ENCODE results near the gene TRIP12.
"Not testable (repeated sequence)": the region's sequence is repeated elsewhere in the genome, so short reads cannot be mapped to it uniquely, and the experiment has no call there.

TRIP12 gene

DNA sequence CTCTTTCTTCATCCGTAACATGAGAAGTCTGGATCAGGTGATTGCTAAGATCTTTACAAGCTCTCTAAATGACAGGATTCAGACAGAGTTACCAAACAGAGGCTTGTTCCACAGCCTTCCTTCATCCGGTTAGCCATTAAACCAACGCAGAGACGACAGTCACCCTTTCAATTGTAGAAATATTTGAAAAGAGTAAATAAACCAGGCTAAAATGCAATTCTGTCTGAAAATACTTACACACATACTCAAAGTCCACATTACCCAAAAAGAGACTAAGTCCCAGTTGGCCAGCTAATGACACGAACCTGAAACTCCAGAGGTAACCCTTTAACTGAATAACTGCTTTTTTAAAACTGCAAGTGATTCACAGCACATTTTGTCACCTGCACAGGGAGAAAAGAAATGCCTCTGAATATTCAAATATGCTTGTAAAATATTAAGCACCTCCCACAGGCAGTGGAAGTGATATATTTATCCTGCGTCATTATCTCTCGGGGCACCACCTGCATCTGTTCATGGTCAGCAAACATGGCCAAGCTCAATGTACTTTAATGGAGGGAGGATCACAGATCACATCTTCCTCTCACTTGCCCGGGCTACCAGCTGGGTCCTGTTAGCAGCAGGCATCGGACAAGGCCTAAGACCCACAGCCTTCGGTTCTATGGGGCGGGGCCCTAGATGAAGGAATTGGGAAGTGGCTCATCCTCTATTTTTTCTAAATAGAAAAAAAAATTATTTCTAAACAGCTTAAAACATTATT, 168.7 kb downstream of the TRIP12 start:
- no peak for DNase-seq

DNA sequence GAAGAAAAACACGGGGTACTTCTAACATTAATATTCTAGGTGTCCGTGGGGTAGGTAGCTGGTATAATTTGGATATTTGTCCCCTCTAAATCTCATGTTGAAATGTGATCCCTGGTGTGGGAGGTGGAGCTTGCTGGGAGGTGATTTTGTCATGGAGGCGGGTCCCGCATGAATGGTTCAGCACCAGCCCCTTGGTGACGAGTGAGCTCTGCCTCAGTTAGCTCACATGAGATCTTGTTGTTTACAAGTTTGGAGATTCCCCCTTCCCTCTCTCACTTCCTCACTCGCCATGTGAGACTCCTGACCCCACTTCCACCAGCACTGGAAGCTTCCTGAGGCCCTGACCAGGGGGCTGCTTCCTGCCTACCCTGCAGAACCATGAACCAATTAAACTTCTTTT, 172.0 kb downstream of the TRIP12 start:
- DNase-seq = peak in 1 of 2 donors; percentile 31

- no peak for DNase-seq
Observed at GRCh38 chr2:229748950-229749349, 172.9 kb downstream of the TRIP12 start.

- DNase-seq = not testable (repeated sequence)
Observed at GRCh38 chr2:229742691-229743090, 179.1 kb downstream of the TRIP12 start.

DNA sequence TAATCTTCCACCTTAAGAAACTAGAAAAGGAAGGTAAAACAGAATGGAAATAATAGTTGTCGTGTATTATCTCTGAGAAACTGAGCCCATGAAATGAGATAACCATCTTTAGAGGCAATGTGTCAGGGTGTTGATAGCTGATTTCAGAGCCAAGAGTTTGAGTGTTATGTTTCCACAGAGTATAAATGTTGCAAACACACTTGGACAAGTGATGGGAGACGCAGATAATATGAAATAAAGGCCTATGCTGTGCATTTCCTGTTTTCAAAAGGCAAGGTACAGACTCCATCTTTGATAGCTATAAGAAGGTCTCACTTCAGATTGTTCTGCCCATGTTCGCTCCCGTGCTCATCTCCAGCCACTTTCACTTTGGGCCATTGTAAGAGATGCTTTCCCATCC, 181.5 kb downstream of the TRIP12 start:
- DNase-seq = no peak

GRCh38 chr2:229738024-229738625, 183.7 kb downstream of the TRIP12 start:
- no peak for DNase-seq

GRCh38 chr2:229734410-229734809, 187.4 kb downstream of the TRIP12 start:
- no peak for DNase-seq

DNA sequence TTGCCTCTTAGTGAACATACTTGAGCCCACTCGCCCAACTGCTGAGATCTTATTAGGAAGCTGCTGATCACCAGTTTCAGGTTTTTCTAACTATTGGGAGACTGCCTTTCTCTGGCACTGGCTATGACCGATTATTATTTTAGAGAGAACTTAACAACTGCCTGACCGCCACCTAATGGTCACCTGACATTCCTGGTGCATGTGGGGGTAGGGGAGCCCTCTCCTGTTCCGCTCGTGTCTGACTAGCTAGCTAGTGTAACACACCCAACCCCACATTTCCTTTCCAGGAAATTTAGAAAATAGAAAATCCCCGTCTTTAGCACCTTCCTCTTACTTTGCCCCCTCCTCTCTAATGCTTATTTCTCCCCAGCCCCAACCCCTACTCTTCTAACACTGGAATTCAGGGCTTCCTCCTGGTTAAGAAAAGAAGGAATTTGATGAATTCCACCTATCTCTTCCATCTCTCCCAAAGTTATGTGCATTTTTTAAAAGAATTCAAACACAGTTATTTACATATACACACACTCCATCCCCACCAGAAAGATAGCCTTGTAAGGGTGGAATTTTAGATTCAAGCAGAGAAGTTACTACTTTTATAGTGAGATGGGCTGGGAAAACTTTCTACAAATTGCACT, 188.1 kb downstream of the TRIP12 start:
- no peak for DNase-seq

- no peak for DNase-seq
Observed at GRCh38 chr2:229732897-229733296, 188.9 kb downstream of the TRIP12 start.

DNA sequence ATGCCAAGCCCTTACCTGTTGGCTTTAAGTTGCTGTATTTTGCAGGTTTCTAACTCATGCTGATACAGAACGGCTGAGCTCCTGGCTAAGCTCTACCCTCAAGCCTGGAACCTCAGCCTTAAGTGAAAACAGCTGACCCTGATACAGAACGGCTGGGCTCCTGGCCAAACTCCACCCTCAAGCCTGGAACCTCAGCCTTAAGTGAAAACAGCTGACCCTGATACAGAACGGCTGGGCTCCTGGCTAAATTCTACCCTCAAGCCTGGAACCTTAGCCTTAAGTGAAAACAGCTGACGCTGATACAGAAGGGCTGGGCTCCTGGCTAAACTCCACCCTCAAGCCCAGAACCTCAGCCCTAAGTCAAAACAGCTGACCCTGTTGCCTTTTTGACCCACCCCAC, 189.9 kb downstream of the TRIP12 start:
- no peak for DNase-seq

DNA sequence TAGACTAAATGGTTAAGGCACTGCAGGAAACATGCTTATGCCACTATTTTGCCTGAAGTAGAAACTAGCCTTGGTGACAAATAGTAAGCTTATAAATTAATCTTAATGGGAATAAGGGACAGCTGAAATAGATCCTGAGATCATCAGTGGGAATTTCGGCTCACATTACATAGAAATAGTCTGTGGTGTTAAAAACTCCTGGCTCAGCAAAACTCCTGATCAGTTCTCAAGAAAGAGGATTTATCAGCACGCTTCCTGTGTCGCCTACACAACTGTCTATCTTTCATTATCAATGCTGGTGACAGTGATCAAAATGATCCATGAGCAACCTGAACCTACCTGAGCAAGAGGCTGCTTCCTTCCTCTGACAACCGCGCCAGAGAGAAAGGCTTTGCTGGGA, 190.4 kb downstream of the TRIP12 start:
- DNase-seq = no peak

GRCh38 chr2:229728370-229728769, 193.4 kb downstream of the TRIP12 start:
- DNase-seq = no peak

GRCh38 chr2:229726643-229727042, 195.2 kb downstream of the TRIP12 start:
- DNase-seq = no peak

GRCh38 chr2:229725716-229726574, 195.9 kb downstream of the TRIP12 start:
- DNase-seq = no peak

DNA sequence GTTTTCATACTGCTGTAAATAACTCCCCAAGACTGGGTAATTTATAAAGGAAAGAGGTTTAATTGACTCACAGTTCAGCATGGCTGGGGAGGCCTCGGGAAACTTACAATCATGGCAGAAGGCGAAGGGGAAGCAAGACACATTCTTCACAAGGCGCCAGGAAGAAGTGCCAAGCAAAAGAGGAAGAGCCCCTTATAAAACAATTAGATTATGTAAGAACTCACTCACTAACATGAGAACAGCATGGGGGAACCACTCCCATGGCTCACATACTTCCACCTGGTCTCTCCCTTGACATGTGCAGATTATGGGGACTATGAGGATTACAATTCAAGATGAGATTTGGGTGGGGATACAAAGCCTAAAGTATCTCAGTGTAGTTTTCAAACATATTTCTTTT, 198.6 kb downstream of the TRIP12 start:
- DNase-seq = not testable (repeated sequence)

DNA sequence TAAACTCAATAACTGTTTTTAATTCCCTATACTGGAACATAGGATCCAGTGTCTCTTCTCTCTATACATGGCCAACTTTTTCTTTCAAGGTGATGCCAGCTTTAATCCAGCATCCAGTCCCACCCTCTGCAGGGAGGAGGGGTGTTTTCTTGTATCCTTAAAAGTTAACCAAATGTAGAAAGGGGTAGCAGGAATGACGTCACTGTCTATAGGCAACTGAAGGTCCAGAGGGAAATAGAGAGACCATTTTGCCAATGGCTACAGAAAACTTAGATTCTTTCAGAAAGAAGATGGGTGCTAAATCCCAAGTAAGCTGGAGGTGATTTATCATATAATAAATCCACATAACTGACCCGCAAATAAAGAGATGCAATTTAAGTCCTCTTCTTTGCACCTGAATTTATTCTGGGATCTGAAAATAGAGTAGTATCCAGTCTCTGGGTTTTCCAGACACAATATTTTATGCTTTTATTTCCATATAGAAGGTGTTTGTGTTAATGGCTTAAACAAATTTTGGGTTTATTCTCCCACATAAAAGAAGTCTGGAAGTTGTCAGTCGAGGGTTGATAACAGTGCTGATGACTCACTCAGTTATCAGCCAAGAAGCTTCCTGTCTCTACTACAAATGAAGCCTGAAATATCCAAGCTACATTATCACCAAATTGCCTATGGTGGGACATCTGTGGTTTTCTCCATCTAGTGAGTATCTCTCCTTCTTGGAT, 201.7 kb downstream of the TRIP12 start:
- no peak for DNase-seq

DNA sequence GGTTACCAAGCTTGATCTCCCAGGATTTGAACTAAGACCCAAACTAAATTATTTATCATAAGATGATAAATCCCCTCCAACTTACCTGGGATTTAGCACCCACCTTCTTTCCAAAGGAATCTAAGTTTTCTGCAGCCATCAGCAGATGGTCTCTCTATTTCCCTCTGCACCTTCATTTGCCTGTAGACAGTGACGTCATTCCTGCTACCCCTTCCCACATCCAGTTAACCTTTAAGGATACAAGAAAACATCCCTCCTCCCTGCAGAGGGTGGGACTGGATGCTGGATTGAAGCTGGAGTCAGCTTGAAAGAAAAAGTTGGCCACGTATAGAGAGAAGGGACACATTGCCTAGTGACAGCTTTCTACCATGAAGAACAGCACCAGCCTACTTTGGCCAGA, 203.8 kb downstream of the TRIP12 start:
- no peak for DNase-seq

DNA sequence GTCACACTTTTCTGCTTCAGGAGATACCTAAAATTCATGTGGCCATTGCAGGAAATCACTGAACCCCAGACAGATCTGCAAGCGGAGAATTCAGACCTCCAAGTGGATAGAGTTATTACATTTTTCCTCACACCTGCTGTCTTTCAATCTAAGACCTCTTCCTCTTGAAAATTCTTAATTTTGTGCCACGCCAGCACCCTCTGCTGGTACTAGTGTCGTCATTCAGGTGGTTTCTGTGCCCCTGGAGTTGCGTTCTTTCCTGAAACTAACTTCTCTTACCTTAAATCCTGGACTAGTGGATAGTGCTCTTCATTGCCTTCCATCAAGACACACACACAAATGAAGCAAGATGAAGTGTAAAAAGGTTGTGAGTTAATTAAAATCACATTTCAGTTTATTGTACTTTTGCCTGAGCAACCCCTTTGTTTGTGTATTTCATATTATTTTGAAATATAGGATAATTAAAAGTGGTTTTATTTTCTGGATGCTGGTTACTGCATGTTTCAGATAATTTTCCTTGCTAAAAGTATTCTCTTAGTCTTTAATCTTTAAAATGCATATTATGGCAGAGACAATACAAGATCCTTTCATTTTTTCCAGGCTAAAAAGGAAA, 205.8 kb downstream of the TRIP12 start:
- DNase-seq = no peak

DNA sequence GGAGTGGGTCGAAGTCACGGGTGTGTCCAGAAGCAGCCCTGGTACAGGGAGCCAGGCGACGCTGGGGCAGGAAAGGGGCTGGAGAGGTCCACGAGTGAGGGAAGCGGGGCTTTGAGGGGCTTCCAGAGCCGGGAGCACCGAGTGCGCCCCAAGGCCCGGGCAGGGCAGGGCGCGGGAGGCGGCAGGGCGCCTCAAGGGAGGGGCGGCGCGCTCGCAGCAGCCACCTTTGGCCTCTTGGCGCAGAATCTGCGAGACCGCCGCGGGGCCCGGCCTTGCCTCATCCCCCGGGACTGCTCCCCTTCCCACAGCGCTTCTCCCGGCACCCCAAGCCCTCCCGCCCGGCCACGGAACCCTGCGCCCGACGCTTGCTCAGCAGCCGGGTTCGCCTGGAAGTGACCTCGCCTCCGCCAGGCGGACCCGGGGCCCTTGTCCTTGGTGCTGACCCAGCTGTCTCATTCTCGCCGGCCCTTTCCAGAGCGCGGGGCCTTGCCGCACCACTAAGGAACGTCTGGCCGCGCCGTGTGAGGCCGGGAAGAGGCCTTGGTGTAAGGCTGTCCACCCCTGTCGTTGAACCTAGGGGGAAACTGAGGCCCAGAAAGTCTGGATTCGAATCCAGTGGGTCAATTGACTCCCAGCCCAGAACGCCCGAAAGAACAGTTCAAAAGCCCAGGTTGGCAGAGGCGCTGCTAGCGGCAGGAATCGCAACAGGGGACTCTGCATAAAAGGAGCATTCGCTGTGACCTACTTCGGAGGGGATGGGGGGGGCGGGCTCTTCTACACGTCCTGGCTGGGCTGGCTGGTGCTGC, 206.9 kb downstream of the TRIP12 start:
- DNase-seq = peak; percentile 17 to 23

GRCh38 chr2:229714080-229714735, 207.6 kb downstream of the TRIP12 start, which contains the start of gene DNER:
Gene DNER (minus strand): TSS chr2:229714555. CDS start chr2:229714423, 132 bp downstream.
- no peak for DNase-seq
